Stimulated activated CD4-positive, alpha-beta T cell treated with anti-CD3 and anti-CD28 coated beads, TNF-alpha, amount 100 ng/mL, for 48 hours (primary cell): ENCODE measurements around the gene PCDH17.

Experiments used
- DNase-seq, 3 donors: peaks; one replicate each; pipeline ENCODE4 v3.0.0-alpha.2; 2020; ENCODE audit warnings: low read depth in 3 of 3

PCDH17 gene

GRCh38 chr13:57636816-57637215 lies 5.3 kb downstream of the PCDH17 start:
- no peak for DNase-seq

DNA sequence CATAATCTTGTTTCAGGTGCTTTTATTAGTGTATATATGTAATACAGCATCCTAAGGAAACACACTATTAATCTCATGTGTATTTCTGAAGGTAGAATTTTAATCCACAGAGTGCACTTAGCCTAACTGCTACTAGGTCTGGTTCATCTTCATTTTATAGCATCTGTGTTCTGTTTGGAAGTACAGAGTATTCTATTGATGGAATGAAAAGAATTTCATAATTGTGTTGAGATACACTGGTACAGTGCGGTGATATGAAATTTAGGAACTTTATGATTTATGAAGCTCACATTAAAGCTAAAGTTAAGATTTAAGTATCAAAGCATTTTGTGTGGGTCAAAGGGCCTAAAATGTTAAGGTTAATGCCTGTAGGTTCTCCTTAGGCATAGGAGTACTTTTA lies 6.0 kb downstream of the PCDH17 start:
- DNase-seq: no peak

- DNase-seq: no peak
These were observed 6.8 kb downstream of the PCDH17 start for GRCh38 chr13:57638186-57638890.

- no peak for DNase-seq
These were observed 9.1 kb downstream of the PCDH17 start for GRCh38 chr13:57640607-57641006.

DNA sequence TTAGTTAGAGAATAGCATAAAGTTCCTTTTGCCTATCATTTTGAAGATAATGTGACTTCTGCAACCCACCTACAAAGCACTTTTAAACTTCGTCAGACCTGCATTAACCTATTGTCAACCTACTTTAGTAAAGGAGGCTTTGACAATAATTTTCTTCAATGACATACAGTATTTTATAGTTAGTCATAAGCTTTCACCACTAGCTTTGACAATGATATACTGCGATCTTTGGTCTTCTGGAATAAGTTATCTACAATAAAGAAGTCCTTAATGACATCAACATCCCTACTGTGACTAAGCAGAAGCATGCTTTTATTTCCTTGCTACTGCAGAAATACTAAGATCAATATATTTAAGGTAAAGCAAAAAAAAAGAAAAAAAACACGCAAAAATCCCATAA lies 9.5 kb downstream of the PCDH17 start:
- no peak for DNase-seq

DNA sequence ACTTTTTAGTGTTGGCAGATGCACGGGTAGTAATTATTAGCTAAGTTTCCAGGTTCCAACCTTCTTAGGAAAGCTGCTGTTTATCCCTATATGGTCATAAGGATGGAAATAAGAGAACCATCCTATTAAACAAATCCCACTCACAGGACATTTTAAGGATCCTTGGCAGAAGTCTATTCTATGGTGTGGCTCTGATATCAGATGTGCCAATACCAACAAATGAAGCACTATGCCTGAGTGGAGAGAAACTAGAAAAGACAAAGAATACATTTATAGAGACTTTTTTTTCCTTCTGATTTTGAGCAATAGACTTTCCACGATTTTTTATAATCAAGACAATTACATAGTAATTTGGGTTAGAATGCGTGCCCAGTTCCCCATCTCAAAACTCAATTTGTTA lies 12.6 kb downstream of the PCDH17 start:
- no peak for DNase-seq

GRCh38 chr13:57653229-57653989 lies 21.9 kb downstream of the PCDH17 start:
- DNase-seq: no peak

- DNase-seq: no peak
These were observed 33.9 kb downstream of the PCDH17 start for GRCh38 chr13:57665481-57665880.

GRCh38 chr13:57666131-57666953 lies 34.8 kb downstream of the PCDH17 start:
- no peak for DNase-seq

DNA sequence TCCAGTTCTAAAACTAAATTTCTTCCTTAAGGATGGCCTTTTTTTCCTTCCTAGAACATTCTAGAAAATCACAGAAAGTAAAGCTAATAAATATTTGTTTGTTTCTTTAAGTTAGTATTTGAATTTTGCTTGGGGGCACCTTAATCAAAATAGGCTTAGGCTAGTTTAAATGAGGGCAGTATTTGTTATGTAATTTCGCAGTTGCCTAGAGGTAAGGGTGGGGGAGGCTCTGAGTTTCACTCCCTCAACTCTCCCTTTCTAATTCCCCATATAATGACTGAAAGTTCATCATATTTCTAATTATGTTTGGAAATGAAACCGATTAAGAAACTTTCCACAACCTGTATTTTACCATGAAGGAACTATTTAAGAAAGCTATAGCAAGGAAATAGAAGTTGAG lies 40.6 kb downstream of the PCDH17 start:
- DNase-seq: no peak

- DNase-seq: no peak
These were observed 41.7 kb downstream of the PCDH17 start for GRCh38 chr13:57673197-57673596.

DNA sequence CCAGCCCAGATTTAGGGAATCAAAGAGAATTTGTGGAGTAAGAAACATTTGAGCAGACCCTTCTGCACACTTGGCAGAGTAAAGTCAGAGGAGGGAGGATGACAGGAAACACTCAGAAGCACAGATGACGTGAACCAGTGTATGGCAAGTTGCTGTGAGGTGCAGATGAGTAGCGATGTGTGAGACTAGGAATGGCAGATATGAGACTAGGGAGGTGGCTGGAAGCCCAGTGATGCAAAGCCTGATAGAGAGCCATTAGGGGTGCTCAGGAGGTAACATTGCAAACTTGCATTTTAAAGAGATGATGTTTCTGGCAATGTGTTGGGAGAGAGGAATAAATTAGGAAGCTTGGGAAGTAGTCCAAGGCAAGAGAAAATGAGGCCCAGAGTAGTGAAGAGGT lies 44.0 kb downstream of the PCDH17 start:
- DNase-seq: no peak

DNA sequence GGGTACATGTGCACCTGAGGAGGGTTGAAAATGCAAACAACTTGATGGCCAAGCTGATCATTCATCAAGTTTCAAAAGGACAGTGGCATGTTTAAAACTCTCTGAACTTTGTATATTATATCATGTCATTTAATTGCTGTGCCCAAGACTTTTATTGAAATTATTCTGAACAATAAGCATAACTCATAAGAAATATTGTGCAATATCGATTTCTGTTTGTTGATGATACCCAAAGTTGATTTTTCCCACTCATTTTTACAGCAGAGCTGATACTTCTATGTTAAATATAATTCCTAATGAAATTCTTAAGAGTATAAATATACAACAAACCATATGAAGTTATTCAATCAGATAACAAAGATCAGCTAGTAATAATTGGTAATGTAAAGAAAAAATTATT lies 49.1 kb downstream of the PCDH17 start:
- no peak for DNase-seq

- no peak for DNase-seq
These were observed 50.7 kb downstream of the PCDH17 start for GRCh38 chr13:57682128-57682716.

DNA sequence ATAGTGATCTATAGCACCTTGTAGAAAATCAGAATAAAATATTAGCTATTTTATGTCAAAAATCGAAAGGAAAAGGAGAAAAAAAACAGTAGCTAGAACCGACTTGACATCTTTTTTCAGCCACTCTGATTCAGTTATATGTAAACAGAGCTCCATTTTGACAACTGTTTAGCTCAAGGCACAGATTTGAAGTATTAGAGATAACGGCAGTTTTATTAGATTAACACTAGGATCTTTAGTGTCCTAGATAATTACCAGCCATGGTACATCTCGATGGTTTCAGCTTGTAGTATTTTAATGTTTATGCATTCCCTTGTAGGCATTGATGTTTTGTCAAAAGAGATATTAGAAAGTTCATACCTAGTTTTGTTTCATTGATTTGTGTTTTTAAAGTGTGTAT lies 67.3 kb downstream of the PCDH17 start:
- no peak for DNase-seq

DNA sequence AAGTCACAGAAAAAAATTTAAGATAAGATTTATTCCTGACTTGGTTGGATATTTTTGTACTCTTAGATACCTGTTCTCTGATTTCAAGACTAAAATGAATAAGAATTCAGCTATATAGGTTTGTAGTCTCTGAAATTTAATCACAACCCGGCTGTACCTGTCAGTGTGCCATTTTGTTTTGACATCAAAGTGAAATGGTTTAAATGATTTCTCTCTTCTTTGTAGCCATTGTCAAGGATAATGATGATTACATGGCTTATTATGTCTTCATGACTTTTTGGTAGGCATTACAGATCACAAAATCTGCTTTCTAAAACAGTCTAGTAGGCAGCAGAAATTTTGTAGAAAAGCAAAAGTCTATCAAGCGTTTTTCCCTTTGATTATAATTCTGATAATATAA lies 72.5 kb downstream of the PCDH17 start:
- DNase-seq: no peak

DNA sequence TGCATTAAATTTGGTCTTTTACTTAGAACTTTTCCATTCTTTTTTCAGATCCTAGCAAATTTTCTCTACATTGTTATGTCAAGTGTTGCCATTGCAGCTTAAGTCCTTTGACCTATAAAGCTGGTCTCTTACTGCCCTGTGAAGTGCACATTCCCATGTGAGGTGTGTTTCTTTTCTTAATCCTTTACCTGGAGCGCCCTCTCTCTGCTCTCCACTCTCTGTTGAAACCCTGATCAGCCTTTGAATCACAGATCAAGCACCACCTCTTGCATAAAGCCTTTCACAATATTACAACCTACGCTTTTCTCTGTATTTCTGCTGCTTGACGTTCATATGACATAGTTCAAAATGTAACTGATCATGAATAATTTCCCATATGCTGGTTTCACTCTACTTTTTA lies 84.8 kb downstream of the PCDH17 start:
- no peak for DNase-seq

DNA sequence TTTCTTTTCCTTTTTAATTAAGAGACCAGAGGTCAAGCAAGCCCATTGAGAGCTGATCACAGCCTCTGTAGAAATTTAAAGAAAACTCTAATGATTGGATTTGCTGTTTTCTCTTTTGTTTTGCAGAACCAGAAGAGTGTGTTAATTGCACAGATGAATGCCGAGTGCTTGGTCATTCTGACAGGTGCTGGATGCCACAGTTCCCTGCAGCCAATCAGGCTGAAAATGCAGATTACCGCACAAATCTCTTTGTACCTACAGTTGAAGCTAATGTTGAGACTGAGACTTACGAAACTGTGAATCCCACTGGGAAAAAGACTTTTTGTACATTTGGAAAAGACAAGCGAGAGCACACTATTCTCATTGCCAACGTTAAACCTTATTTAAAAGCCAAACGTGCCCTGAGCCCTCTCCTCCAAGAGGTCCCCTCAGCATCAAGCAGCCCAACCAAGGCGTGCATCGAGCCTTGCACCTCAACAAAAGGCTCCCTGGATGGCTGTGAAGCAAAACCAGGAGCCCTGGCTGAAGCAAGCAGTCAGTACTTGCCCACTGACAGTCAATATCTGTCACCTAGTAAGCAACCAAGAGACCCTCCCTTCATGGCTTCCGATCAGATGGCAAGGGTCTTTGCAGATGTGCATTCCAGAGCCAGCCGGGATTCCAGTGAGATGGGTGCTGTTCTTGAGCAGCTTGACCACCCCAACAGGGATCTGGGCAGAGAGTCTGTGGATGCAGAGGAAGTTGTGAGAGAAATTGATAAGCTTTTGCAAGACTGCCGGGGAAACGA lies 93.1 kb downstream of the PCDH17 start:
- no peak for DNase-seq

DNA sequence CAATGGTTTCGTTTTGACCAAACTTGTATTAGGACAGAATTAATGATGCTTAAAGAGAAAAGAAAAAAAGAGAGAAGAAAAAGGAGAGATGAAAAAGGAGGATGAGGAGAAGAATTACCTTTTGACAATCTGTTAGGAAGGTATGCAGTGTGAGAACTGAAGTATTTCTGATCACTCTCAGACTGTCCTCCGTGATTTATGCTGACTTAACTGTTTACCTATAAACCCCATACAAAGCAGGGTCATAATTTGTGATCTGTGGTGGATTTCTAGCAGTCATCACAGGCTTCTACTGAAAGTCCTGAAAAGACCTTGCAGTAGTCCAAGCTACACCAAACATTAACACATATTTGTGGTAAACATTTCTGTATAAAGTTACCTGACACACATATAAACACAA lies 93.9 kb downstream of the PCDH17 start:
- DNase-seq: no peak

DNA sequence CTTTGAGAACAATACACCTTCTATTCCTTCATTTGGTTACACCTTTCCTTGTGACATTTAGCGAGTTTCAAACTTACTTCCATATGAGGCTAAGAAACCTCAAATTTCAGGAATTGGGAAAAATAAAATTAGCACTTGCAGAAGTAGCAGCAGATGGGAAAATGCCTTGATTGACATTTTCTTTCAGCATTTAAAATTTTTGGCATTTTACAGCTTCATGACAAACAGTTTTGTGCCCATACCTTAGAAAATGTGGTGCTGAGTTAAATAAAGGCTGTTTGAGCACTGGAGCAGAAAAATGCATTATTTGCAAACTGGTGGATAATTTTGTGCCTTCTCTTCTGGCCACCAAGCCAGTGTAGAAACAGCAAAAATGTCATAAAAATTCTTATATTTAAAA lies 95.4 kb downstream of the PCDH17 start:
- DNase-seq: no peak

DNA sequence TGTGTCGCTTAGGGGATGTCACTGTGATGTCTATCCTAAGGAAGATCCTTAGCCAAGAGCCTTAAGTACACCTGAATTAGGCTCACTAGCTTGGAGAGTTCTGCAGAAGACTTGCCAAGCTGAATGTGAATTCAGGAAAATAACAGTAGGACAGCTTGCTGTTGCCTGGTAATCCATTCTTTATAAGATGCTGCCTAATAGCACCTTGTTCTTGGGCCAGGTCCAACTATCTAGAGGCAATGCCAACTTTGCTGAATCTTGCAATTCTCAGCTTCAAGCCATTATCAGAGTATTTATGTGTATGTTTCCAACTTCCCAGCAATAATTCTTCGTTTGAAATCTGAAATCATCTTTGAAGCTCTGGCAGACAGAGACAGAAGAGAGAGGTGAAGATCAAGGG lies 102.8 kb downstream of the PCDH17 start:
- no peak for DNase-seq

GRCh38 chr13:57739089-57739488 lies 107.5 kb downstream of the PCDH17 start:
- DNase-seq: no peak
